CD14-positive monocyte (primary cell): Measurements from ENCODE around the gene SPTBN2. TPM values are rescaled to one million over a fixed set of nuclear protein-coding genes. Genes with fewer than 3 reads are reported as not detected.

Experiments used
- DNase-seq, 3 donors: peaks; one replicate each; pipeline ENCODE4 v3.0.0-alpha.2; 2011 to 2022
- H2AFZ ChIP-seq: 2 replicates; pipeline ENCODE4 v1.6.0; 2012; ENCODE audit warnings: mild to moderate bottlenecking, low read depth, low read length, inconsistent platforms; ENCODE audit not compliant: insufficient read depth, poor library complexity, severe bottlenecking
- H3K27ac ChIP-seq, 2 donors: 1 replicate in 1 of 2; 2 replicates in 1 of 2; pipeline ENCODE4 v1.5.1; 2012 to 2013; ENCODE audit warnings: low read length in 2 of 2, control low read depth in 1 of 2, inconsistent platforms in 1 of 2, low read depth in 1 of 2, mild to moderate bottlenecking in 1 of 2
- H3K27me3 ChIP-seq, 2 donors: one replicate each; pipeline versions ENCODE4 v1.6.0 to v1.6.1; 2011 to 2013; ENCODE audit warnings: low read length in 2 of 2; ENCODE audit not compliant: control insufficient read depth in 2 of 2, insufficient read depth in 2 of 2
- H3K36me3 ChIP-seq, 2 donors: replicated peaks in 1 of 2; 1 replicate in 1 of 2; 2 replicates in 1 of 2; pipeline versions ENCODE4 v1.5.1 to v1.6.1; 2012 to 2013; ENCODE audit warnings: low read length in 2 of 2, control low read depth in 1 of 2, inconsistent platforms in 1 of 2, mild to moderate bottlenecking in 1 of 2; ENCODE audit not compliant: insufficient read depth in 2 of 2, control insufficient read depth in 1 of 2
- H3K4me1 ChIP-seq, 2 donors: 1 replicate in 1 of 2; 2 replicates in 1 of 2; pipeline versions ENCODE4 v1.5.1 to v1.6.1; 2012 to 2013; ENCODE audit warnings: low read length in 2 of 2, control low read depth in 1 of 2, inconsistent platforms in 1 of 2, mild to moderate bottlenecking in 1 of 2, moderate library complexity in 1 of 2; ENCODE audit not compliant: insufficient read depth in 2 of 2, control insufficient read depth in 1 of 2
- H3K4me2 ChIP-seq: replicated peaks from 2 replicates; pipeline ENCODE3; 2012; ENCODE audit warnings: low read length, moderate library complexity, mild to moderate bottlenecking; ENCODE audit not compliant: poor library complexity, severe bottlenecking; ENCODE audit errors: extremely low read depth
- H3K4me3 ChIP-seq, 3 experiments: fragments of 200-600 bp in 1 of 3; sonication (generic) in 1 of 3; replicated peaks in 1 of 3; 1 replicate in 2 of 3; 2 replicates in 1 of 3; pipeline ENCODE4 v1.5.1; 2011 to 2013; ENCODE audit warnings: low read length in 3 of 3, mild to moderate bottlenecking in 3 of 3, control low read depth in 2 of 3, low read depth in 2 of 3, inconsistent platforms in 1 of 3, moderate library complexity in 1 of 3
- H3K79me2 ChIP-seq: 2 replicates; pipeline ENCODE4 v1.6.0; 2012; ENCODE audit warnings: mild to moderate bottlenecking, control low read depth, inconsistent platforms, low read length, moderate library complexity; ENCODE audit not compliant: insufficient read depth
- H3K9ac ChIP-seq: 2 replicates; pipeline ENCODE4 v1.6.0; 2017; ENCODE audit warnings: low read length, mild to moderate bottlenecking; ENCODE audit not compliant: insufficient read depth, poor library complexity, severe bottlenecking
- H3K9me3 ChIP-seq, 2 donors: replicated peaks in 1 of 2; 1 replicate in 1 of 2; 2 replicates in 1 of 2; pipeline versions ENCODE4 v1.5.1 to v1.6.1; 2012 to 2013; ENCODE audit warnings: low read length in 2 of 2, control low read depth in 1 of 2; ENCODE audit not compliant: control insufficient read depth in 1 of 2, insufficient read depth in 1 of 2
- H4K20me1 ChIP-seq: 2 replicates; pipeline ENCODE4 v1.6.0; 2012; ENCODE audit warnings: mild to moderate bottlenecking, low read length, control low read depth, moderate library complexity; ENCODE audit not compliant: insufficient read depth
- H3K27ac Mint-ChIP-seq, 7 donors: one replicate each; pipeline ENCODE4 v1.8.0; 2020; ENCODE audit warnings: mild to moderate bottlenecking in 7 of 7, mixed read lengths in 7 of 7, moderate library complexity in 6 of 7, inconsistent platforms in 2 of 7
- H3K27me3 Mint-ChIP-seq, 3 donors: one replicate each; pipeline ENCODE4 v1.8.0; 2021 to 2022; ENCODE audit warnings: low read depth in 3 of 3, mild to moderate bottlenecking in 3 of 3, mixed read lengths in 3 of 3, moderate library complexity in 3 of 3, inconsistent platforms in 1 of 3
- H3K36me3 Mint-ChIP-seq, 2 donors: one replicate each; pipeline ENCODE4 v1.8.0; 2020; ENCODE audit warnings: mixed read lengths in 2 of 2, inconsistent platforms in 1 of 2, mild to moderate bottlenecking in 1 of 2
- H3K4me1 Mint-ChIP-seq: one replicate; pipeline ENCODE4 v1.8.0; 2020; ENCODE audit warnings: mild to moderate bottlenecking, mixed read lengths
- H3K4me3 Mint-ChIP-seq, 2 donors: one replicate each; pipeline ENCODE4 v1.8.0; 2020; ENCODE audit warnings: mild to moderate bottlenecking in 2 of 2, mixed read lengths in 2 of 2, moderate library complexity in 1 of 2
- H3K9me3 Mint-ChIP-seq, 7 donors: one replicate each; pipeline ENCODE4 v1.8.0; 2020 to 2022; ENCODE audit warnings: mixed read lengths in 7 of 7, mild to moderate bottlenecking in 6 of 7, moderate library complexity in 6 of 7, inconsistent platforms in 2 of 7
- CTCF ChIP-seq: fragments of 200-600 bp; IDR thresholded peaks from one replicate; pipeline ENCODE4 v1.8.0; 2022; ENCODE audit warnings: antibody characterized with exemption, mild to moderate bottlenecking
- WGBS: methylation state at CpG from one replicate; pipeline ENCODE4 v1.1.5; 2013; ENCODE audit warnings: missing lambda C conversion rate; ENCODE audit not compliant: insufficient coverage; 5-methylcytosine and 5-hydroxymethylcytosine counted together
- intact Hi-C, 2 donors: fragments of 100-400 bp; cut with micrococcal nuclease; formaldehyde crosslinking; loops; one replicate each; pipeline versions ENCODE4 v1.15.0 to v1.15.1; 2023
- polyA plus RNA-seq, 3 donors: library from polyadenylated mRNA; depleted of rRNA in 1 of 3; unstranded in 2 of 3; stranded (reverse) in 1 of 3; fragments of 300-500 nt in 2 of 3; fragments of >200 nt in 1 of 3; fragmentation: Illumina TruSeq in 2 of 3; gene quantifications; 1 replicate in 2 of 3; 2 replicates in 1 of 3; pipeline ENCODE4 v1.2.3, GENCODE V29; 2012 to 2021

Gene SPTBN2
- polyA plus RNA-seq, 3 donors = not detected

- H3K9me3 Mint-ChIP-seq = peaks cover 0 to 1% (median 0%) of the 10 kb centered on the region in 7 donors
- H3K27me3 Mint-ChIP-seq = peaks cover 0 to 19% (median 4%) of the 10 kb centered on the region in 3 donors
- Histone ChIP-seq H2AFZ (no peak overlapping the region), H3K36me3 (no peaks in the 10 kb centered on the region), H3K27me3 (no peaks in the 10 kb centered on the region), H3K9me3 (no peaks in the 10 kb centered on the region), H3K79me2 (no peaks in the 10 kb centered on the region), H3K4me1 (no peaks in the 10 kb centered on the region), H3K4me2 (no peak overlapping the region), H4K20me1 (no peaks in the 10 kb centered on the region), H3K4me3 (no peak overlapping the region), H3K9ac (no peak overlapping the region), H3K27ac (no peak overlapping the region)
- H3K4me3 Mint-ChIP-seq = no peak overlapping the region
- intact Hi-C loops = no loop called here
- peak overlapping the region in 2 of 7 donors; percentile 2 to 53 for H3K27ac Mint-ChIP-seq
- H3K36me3 Mint-ChIP-seq = no peaks in the 10 kb centered on the region
- H3K4me1 Mint-ChIP-seq = no peaks in the 10 kb centered on the region
- DNase-seq = no peak
- 100% methylated on average over 3 of the region's 4 CpGs for WGBS
- no peak for TF ChIP-seq CTCF
Observed at GRCh38 chr11:66752148-66752547, 23.1 kb upstream of the SPTBN2 start.

DNA sequence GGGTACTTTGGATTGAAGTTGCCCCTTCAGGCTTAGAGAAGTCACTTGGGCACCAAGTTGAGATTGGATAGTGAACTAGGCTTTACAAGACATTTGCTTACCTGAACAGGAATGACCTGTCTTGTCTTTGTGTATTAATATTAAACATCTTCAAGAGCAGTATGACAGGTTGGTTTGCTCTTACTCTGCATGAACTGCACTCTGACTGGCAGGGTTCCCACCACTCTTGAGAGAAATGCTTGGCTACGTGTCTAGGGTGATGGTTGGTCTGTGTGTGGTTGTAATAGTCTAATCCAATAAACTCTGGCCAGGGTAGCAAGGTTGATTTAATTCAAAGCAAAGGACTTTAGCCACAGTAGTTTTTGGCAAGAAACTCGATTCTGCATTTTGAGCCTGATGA lies 20.1 kb upstream of the SPTBN2 start:
- intact Hi-C loops = no loop called here
- H4K20me1 ChIP-seq = no peaks in the 10 kb centered on the region

More for the DNA sequence above, 20.1 kb upstream of the SPTBN2 start:
- DNase-seq = no peak
- H2AFZ ChIP-seq = no peak overlapping the region
- Mint-ChIP-seq H3K9me3 (peaks cover 0 to 6% (median 0%) of the 10 kb centered on the region in 7 donors), H3K27ac (no peak overlapping the region), H3K36me3 (no peaks in the 10 kb centered on the region), H3K4me3 (no peak overlapping the region), H3K27me3 (peaks cover 10 to 38% (median 12%) of the 10 kb centered on the region in 3 donors), H3K4me1 (peaks cover 8% of the 10 kb centered on the region)
- H3K79me2 ChIP-seq = no peaks in the 10 kb centered on the region
- no peak overlapping the region for H3K9ac ChIP-seq
- H3K4me3 ChIP-seq = no peak overlapping the region
- no CpG with 5 or more reads among the region's 2 CpGs for whole genome bisulfite sequencing
- H3K27ac ChIP-seq = no peak overlapping the region
- H3K9me3 ChIP-seq = no peaks in the 10 kb centered on the region
- H3K4me1 ChIP-seq = peaks cover 10 to 14% of the 10 kb centered on the region in 2 donors
- no peak for TF ChIP-seq CTCF
- peaks cover 0 to 7% of the 10 kb centered on the region in 2 donors for H3K27me3 ChIP-seq
- no peak overlapping the region for H3K4me2 ChIP-seq
- H3K36me3 ChIP-seq = no peaks in the 10 kb centered on the region
